IMR-90 (cell line): Measurements from ENCODE around the gene PPARGC1A. TPM values are rescaled to one million over a fixed set of nuclear protein-coding genes. Genes with fewer than 3 reads are reported as not detected.

ENCODE experiments used
- ATAC-seq: fragments of 200-7000 bp; cut with Tn5 transposase; 2 replicates; pipeline ENCODE4 v1.9.1; 2020; ENCODE audit warnings: low read depth, mild to moderate bottlenecking, moderate library complexity
- BruUV-seq: library from RNA; stranded (reverse); fragments of 400-500 nt; replicated peaks from 2 replicates; lab custom pipeline; 2021; lab: Mats Ljungman, UMichigan
- CTCF ChIA-PET: fragments of 300-600 bp; formaldehyde crosslinking; extraction: SDS; loops from one replicate; lab custom pipeline; 2021; ENCODE audit warnings: antibody characterized with exemption; lab: Yijun Ruan, JAX
- POLR2A ChIA-PET: fragments of 300-600 bp; sonication (Branson Sonifier 250); formaldehyde crosslinking; loops from one replicate; lab custom pipeline; 2022; ENCODE audit warnings: antibody characterized with exemption; ENCODE audit not compliant: unreplicated experiment; lab: Charles Lee
- DNase-seq: peaks from one replicate; pipeline ENCODE4 v3.0.0; 2013
- H2AFZ ChIP-seq: replicated peaks from 2 replicates; pipeline ENCODE3; 2013; ENCODE audit warnings: low read length, mild to moderate bottlenecking; ENCODE audit not compliant: poor library complexity
- H2AK5ac ChIP-seq: 2 replicates; pipeline ENCODE4 v1.6.1; 2013; ENCODE audit warnings: low read depth, low read length, inconsistent platforms
- H2AK9ac ChIP-seq: replicated peaks from 2 replicates; pipeline ENCODE3; 2013; ENCODE audit warnings: mild to moderate bottlenecking, low read depth, low read length, moderate library complexity; ENCODE audit not compliant: poor library complexity
- H2BK120ac ChIP-seq: 2 replicates; pipeline ENCODE4 v1.6.1; 2013; ENCODE audit warnings: low read depth, low read length, inconsistent platforms
- H2BK15ac ChIP-seq: 3 replicates; pipeline ENCODE4 v1.6.1; 2013; ENCODE audit warnings: low read depth, low read length, inconsistent platforms
- H2BK20ac ChIP-seq: 2 replicates; pipeline ENCODE4 v1.6.1; 2013; ENCODE audit warnings: low read depth, mild to moderate bottlenecking, inconsistent platforms, low read length, moderate library complexity
- H2BK5ac ChIP-seq: 2 replicates; pipeline ENCODE4 v1.6.1; 2013; ENCODE audit warnings: mild to moderate bottlenecking, low read depth, low read length, inconsistent platforms; ENCODE audit not compliant: poor library complexity, severe bottlenecking
- H3K14ac ChIP-seq: replicated peaks from 2 replicates; pipeline ENCODE4 v1.6.1; 2013; ENCODE audit warnings: low read depth, low read length, inconsistent platforms
- H3K18ac ChIP-seq: 2 replicates; pipeline ENCODE4 v1.6.1; 2013; ENCODE audit warnings: low read depth, low read length, control low read depth
- H3K23ac ChIP-seq: 2 replicates; pipeline ENCODE4 v1.6.1; 2013; ENCODE audit warnings: low read depth, low read length, inconsistent platforms
- H3K27ac ChIP-seq: 2 replicates; pipeline ENCODE4 v1.5.1; 2013; ENCODE audit warnings: mild to moderate bottlenecking, control low read depth, low read length; ENCODE audit not compliant: insufficient read depth
- H3K27me3 ChIP-seq: 2 replicates; pipeline ENCODE4 v1.6.1; 2013; ENCODE audit warnings: low read length; ENCODE audit not compliant: control insufficient read depth, insufficient read depth
- H3K36me3 ChIP-seq: 2 replicates; pipeline ENCODE4 v1.6.1; 2013; ENCODE audit warnings: low read length, mixed read lengths; ENCODE audit not compliant: control insufficient read depth, insufficient read depth
- H3K4ac ChIP-seq: 2 replicates; pipeline ENCODE4 v1.6.1; 2013; ENCODE audit warnings: low read depth, low read length, inconsistent platforms
- H3K4me1 ChIP-seq: 2 replicates; pipeline ENCODE4 v1.6.1; 2013; ENCODE audit warnings: low read length, mixed read lengths; ENCODE audit not compliant: control insufficient read depth, insufficient read depth
- H3K4me2 ChIP-seq: 2 replicates; pipeline ENCODE4 v1.6.1; 2013; ENCODE audit warnings: low read depth, mild to moderate bottlenecking, control low read depth, low read length, moderate library complexity
- H3K4me3 ChIP-seq: 2 replicates; pipeline ENCODE4 v1.5.1; 2013; ENCODE audit warnings: low read depth, mild to moderate bottlenecking, control low read depth, low read length, moderate library complexity; ENCODE audit not compliant: insufficient read depth
- H3K56ac ChIP-seq: 2 replicates; pipeline ENCODE4 v1.6.1; 2013; ENCODE audit warnings: low read length, inconsistent platforms; ENCODE audit not compliant: insufficient read depth; ENCODE audit errors: extremely low read depth
- H3K79me1 ChIP-seq, 2 experiments: 2 replicates each; pipeline ENCODE4 v1.6.1; 2013; ENCODE audit warnings: low read length in 2 of 2, inconsistent platforms in 1 of 2, low read depth in 1 of 2
- H3K9ac ChIP-seq: 2 replicates; pipeline ENCODE4 v1.6.1; 2013; ENCODE audit warnings: low read depth, low read length, control low read depth
- H3K9me1 ChIP-seq: 2 replicates; pipeline ENCODE4 v1.6.1; 2013; ENCODE audit warnings: low read length, inconsistent platforms; ENCODE audit not compliant: insufficient read depth
- H3K9me3 ChIP-seq: 2 replicates; pipeline ENCODE4 v1.6.1; 2013; ENCODE audit warnings: low read length; ENCODE audit not compliant: control insufficient read depth, insufficient read depth
- H4K20me1 ChIP-seq: 2 replicates; pipeline ENCODE4 v1.6.1; 2013; ENCODE audit warnings: low read length, inconsistent platforms; ENCODE audit not compliant: insufficient read depth
- H4K5ac ChIP-seq: 2 replicates; pipeline ENCODE4 v1.6.1; 2013; ENCODE audit warnings: mild to moderate bottlenecking, low read depth, low read length, control low read depth
- H4K8ac ChIP-seq, 2 experiments: 2 replicates each; pipeline ENCODE4 v1.6.1; 2013; ENCODE audit warnings: low read depth in 2 of 2, low read length in 2 of 2, control low read depth in 1 of 2, inconsistent platforms in 1 of 2
- H4K91ac ChIP-seq: 2 replicates; pipeline ENCODE4 v1.6.1; 2013; ENCODE audit warnings: low read depth, low read length, inconsistent platforms; ENCODE audit not compliant: insufficient read depth
- ELK1 ChIP-seq: fragments of 150-350 bp; IDR thresholded peaks from 2 replicates; pipeline ENCODE4 v1.6.1; 2016; ENCODE audit warnings: low read depth, mild to moderate bottlenecking, low read length, moderate library complexity, borderline replicate concordance
- WGBS, 2 experiments: methylation state at CpG; one replicate each; pipeline versions ENCODE4 v1.1.5 to v1.1.7; 2013; ENCODE audit warnings: missing lambda C conversion rate in 2 of 2; ENCODE audit not compliant: insufficient read length in 1 of 2; ENCODE audit errors: extremely low coverage in 2 of 2; 5-methylcytosine and 5-hydroxymethylcytosine counted together
- dilution Hi-C: fragments of 300-500 bp; cut with HindIII; formaldehyde crosslinking; loops from one replicate; pipeline ENCODE4 v1.14.3; 2018; ENCODE audit warnings: low sequenced_read_pairs; ENCODE audit not compliant: unreplicated experiment
- in situ Hi-C: fragments of 300-500 bp; cut with MboI; formaldehyde crosslinking; loops from 3 replicates; pipeline ENCODE4 v1.14.3; 2019; ENCODE audit warnings: low sequenced_read_pairs, inconsistent platforms, mixed read lengths
- intact Hi-C: fragments of 100-400 bp; cut with micrococcal nuclease; formaldehyde crosslinking; loops from 2 replicates; pipeline ENCODE4 v1.10.0; 2022
- polyA plus RNA-seq, 3 experiments: library from polyadenylated mRNA; depleted of rRNA; stranded (reverse); fragments of >200 nt; gene quantifications; 2 replicates each; pipeline ENCODE4 v1.2.3, GENCODE V29; 2012; ENCODE audit warnings: low replicate concordance in 1 of 3
- total RNA-seq: library from RNA; depleted of rRNA; stranded (reverse); fragments of >200 nt; gene quantifications from 2 replicates; pipeline ENCODE4 v1.2.3, GENCODE V29; 2012

PPARGC1A gene
- total and polyA plus RNA-seq, 2 of the 4 experiments (the other 2 are of a cell fraction) = under 0.01 to 0.03 TPM

DNA sequence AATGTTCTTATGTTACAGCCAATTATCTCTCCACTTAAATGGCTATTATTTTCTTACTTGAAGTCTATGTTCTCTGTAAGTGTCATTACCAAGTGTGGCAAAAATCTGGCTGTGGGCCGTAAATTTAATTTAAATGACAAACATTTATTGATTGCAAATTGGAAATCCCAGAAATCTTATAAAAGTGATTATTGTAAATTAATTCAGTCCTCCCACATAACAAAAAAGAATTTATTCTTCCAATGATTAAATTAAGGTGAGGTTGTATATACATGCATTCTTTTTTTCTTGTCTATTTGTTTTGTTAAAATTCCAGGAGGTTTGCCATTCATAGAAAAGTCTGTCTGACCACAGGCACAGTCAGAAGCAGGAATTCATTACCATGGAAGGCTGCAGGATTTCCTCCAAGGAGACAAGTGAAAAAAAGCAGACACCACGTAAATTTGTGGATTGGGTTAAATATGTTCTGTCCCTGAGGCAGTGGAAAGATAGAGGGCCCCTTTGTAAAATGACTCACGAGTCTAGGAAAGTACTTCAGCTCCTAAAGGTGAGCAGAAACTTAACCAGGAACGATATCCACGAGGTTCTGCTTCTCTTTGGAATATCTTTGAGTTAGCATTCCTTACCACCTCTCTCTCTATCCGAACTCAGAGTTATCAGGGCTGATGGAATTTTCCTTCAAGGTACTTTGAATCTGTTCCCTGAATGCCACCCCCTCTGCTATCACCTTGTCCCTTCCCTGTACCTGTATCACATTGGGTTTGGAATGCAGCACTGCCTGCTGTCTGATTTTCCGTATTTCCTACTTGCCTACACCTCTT lies 10.7 kb downstream of the PPARGC1A start:
- no peak overlapping the region for H2BK5ac ChIP-seq
- no peak overlapping the region for H4K91ac ChIP-seq
- H3K14ac ChIP-seq = no peak overlapping the region
- H3K4me2 ChIP-seq = no peak overlapping the region
- no peaks in the 10 kb centered on the region; the same call in none of the 2 replicates for H3K4me1 ChIP-seq
- H2AFZ ChIP-seq = no peak overlapping the region
- H3K56ac ChIP-seq = no peak overlapping the region
- H3K18ac ChIP-seq = no peak overlapping the region
- ATAC-seq (no peak), DNase-seq (peak; percentile 28)
- no peaks in the 10 kb centered on the region for H3K9me3 ChIP-seq
- H4K5ac ChIP-seq = no peak overlapping the region
- in situ Hi-C loops (no loop called here), intact Hi-C loops (no loop called here), dilution Hi-C loops (no loop called here)
- no peak overlapping the region for H2AK5ac ChIP-seq
- no peaks in the 10 kb centered on the region for H3K79me1 ChIP-seq
- POLR2A ChIA-PET = interaction anchor here (1.0 kb wide), 1 partner anchor 10 kb away, joined by 7 read pairs; the partner anchor contains the start of gene PPARGC1A
- no peak for TF ChIP-seq ELK1
- H3K4me3 ChIP-seq = no peak overlapping the region
- no peak overlapping the region for H3K27ac ChIP-seq
- BruUV-seq = no TSS peak
- H3K4ac ChIP-seq = no peak overlapping the region
- H2AK9ac ChIP-seq = no peak overlapping the region
- no peak overlapping the region for H3K23ac ChIP-seq
- peaks cover 3% of the 10 kb centered on the region; the same call in 1 of the 2 replicates for H3K9me1 ChIP-seq
- no peak overlapping the region for H2BK15ac ChIP-seq
- no peak overlapping the region for H3K9ac ChIP-seq
- H3K27me3 ChIP-seq = peaks cover 10% of the 10 kb centered on the region; the same call in 1 of the 2 replicates
- CTCF ChIA-PET = no interaction called here
- no peak overlapping the region for H2BK120ac ChIP-seq
- no CpG with 5 or more reads among the region's 7 CpGs for WGBS, 2 experiments
- H3K36me3 ChIP-seq = no peaks in the 10 kb centered on the region; the same call in 1 of the 2 replicates
- no peaks in the 10 kb centered on the region for H4K20me1 ChIP-seq
- H2BK20ac ChIP-seq = no peak overlapping the region
- H4K8ac ChIP-seq = no peak overlapping the region
